WTC11 (cell line): ENCODE measurements around the gene GRB10. TPM values are rescaled to one million over a fixed set of nuclear protein-coding genes. Genes with fewer than 3 reads are reported as not detected.

Source experiments
- ATAC-seq: fragments of 200-7000 bp; cut with Tn5 transposase; 2 replicates; pipeline ENCODE4 v1.10.0; 2021; ENCODE audit warnings: mild to moderate bottlenecking, moderate library complexity
- CTCF ChIA-PET: fragments of 300-600 bp; sonication (Branson Sonifier 250); formaldehyde crosslinking; loops from one replicate; lab custom pipeline; 2021; ENCODE audit warnings: antibody characterized with exemption; lab: Charles Lee
- POLR2A ChIA-PET: fragments of 350-600 bp; sonication (Branson Sonifier 250); formaldehyde crosslinking; loops from one replicate; lab custom pipeline; 2021; ENCODE audit warnings: antibody characterized with exemption; lab: Charles Lee
- DNase-seq: peaks from one replicate; pipeline ENCODE4 v3.0.0; 2021; ENCODE audit warnings: low spot score
- H3K27ac Mint-ChIP-seq: 2 replicates; pipeline ENCODE4 v1.8.0; 2021; ENCODE audit warnings: mixed read lengths
- H3K27me3 Mint-ChIP-seq: 2 replicates; pipeline ENCODE4 v1.8.0; 2021; ENCODE audit warnings: low read depth, mild to moderate bottlenecking, moderate library complexity, mixed read lengths
- H3K36me3 Mint-ChIP-seq: 2 replicates; pipeline ENCODE4 v1.8.0; 2021; ENCODE audit warnings: mixed read lengths
- H3K4me1 Mint-ChIP-seq: 2 replicates; pipeline ENCODE4 v1.8.0; 2022; ENCODE audit warnings: mixed read lengths
- H3K4me3 Mint-ChIP-seq: 2 replicates; pipeline ENCODE4 v1.8.0; 2021; ENCODE audit warnings: mild to moderate bottlenecking, moderate library complexity, mixed read lengths
- H3K9me3 Mint-ChIP-seq: 2 replicates; pipeline ENCODE4 v1.8.0; 2021; ENCODE audit warnings: mixed read lengths
- ATF6 ChIP-seq: sonication (generic); formaldehyde crosslinking; IDR thresholded peaks from 2 replicates; pipeline ENCODE4 v1.8.1; 2023; ENCODE audit warnings: mild to moderate bottlenecking, missing genetic modification reagents
- E2F1 ChIP-seq: sonication (generic); formaldehyde crosslinking; IDR thresholded peaks from 2 replicates; pipeline ENCODE4 v1.8.0; 2022; ENCODE audit warnings: mild to moderate bottlenecking, missing genetic modification reagents
- HMGA2 ChIP-seq: fragments of 250-450 bp; sonication (Bioruptor Pico); IDR thresholded peaks from 2 replicates; pipeline ENCODE4 v1.4.0; 2021; ENCODE audit warnings: mild to moderate bottlenecking, moderate library complexity
- JUN ChIP-seq: sonication (generic); formaldehyde crosslinking; IDR thresholded peaks from 2 replicates; pipeline ENCODE4 v1.8.0; 2023; ENCODE audit warnings: mild to moderate bottlenecking, missing genetic modification reagents
- MLX ChIP-seq: sonication (generic); formaldehyde crosslinking; IDR thresholded peaks from 2 replicates; pipeline ENCODE4 v1.8.1; 2023; ENCODE audit warnings: mild to moderate bottlenecking, missing genetic modification reagents, moderate library complexity
- PREB ChIP-seq: sonication (generic); formaldehyde crosslinking; IDR thresholded peaks from 2 replicates; pipeline ENCODE4 v1.8.1; 2022; ENCODE audit warnings: mild to moderate bottlenecking, missing genetic modification reagents, moderate library complexity, borderline replicate concordance
- RORB ChIP-seq: fragments of 250-450 bp; sonication (Bioruptor Pico); IDR thresholded peaks from 2 replicates; pipeline ENCODE4 v1.9.0; 2021; ENCODE audit warnings: mild to moderate bottlenecking
- USF1 ChIP-seq: sonication (generic); formaldehyde crosslinking; IDR thresholded peaks from 2 replicates; pipeline ENCODE4 v1.8.0; 2022; ENCODE audit warnings: mild to moderate bottlenecking, missing genetic modification reagents
- ZBTB21 ChIP-seq: sonication (generic); formaldehyde crosslinking; IDR thresholded peaks from 2 replicates; pipeline ENCODE4 v1.8.1; 2023; ENCODE audit warnings: mild to moderate bottlenecking, missing genetic modification reagents, borderline replicate concordance
- ZNF121 ChIP-seq: sonication (generic); formaldehyde crosslinking; IDR thresholded peaks from 2 replicates; pipeline ENCODE4 v1.8.0; 2023; ENCODE audit warnings: missing genetic modification reagents
- ZNF416 ChIP-seq: fragments of 250-450 bp; sonication (Bioruptor Pico); IDR thresholded peaks from 2 replicates; pipeline ENCODE4 v1.9.0; 2021; ENCODE audit warnings: mild to moderate bottlenecking, inconsistent platforms
- ZNF512 ChIP-seq: sonication (generic); formaldehyde crosslinking; IDR thresholded peaks from 2 replicates; pipeline ENCODE4 v1.8.1; 2022; ENCODE audit warnings: missing genetic modification reagents, borderline replicate concordance
- ZSCAN18 ChIP-seq: fragments of 250-450 bp; sonication (Bioruptor Pico); IDR thresholded peaks from 2 replicates; pipeline ENCODE4 v2.1.2; 2022; ENCODE audit warnings: mild to moderate bottlenecking, moderate library complexity
- total RNA-seq: library from RNA; stranded (reverse); gene quantifications from 3 replicates; pipeline ENCODE4 v1.2.3, GENCODE V29; 2021

The GRB10 gene
- total RNA-seq, 1 experiment from 2014 or later, result 103 TPM

- H3K9me3 Mint-ChIP-seq, result no peaks in the 10 kb centered on the region
- H3K4me3 Mint-ChIP-seq, result no peak overlapping the region
- TF ChIP-seq ATF6 (no peak), ZNF416 (CRISPR knock-in tag) (no peak), MLX (CRISPR knock-in tag) (no peak), ZNF121 (CRISPR knock-in tag) (no peak), RORB (CRISPR knock-in tag) (no peak)
- ChIA-PET CTCF (no interaction called here), POLR2A (no interaction called here)
- H3K4me1 Mint-ChIP-seq, result no peaks in the 10 kb centered on the region
- DNase-seq (no peak), ATAC-seq (no peak)
- H3K36me3 Mint-ChIP-seq, result peaks cover 43% of the 10 kb centered on the region
- H3K27me3 Mint-ChIP-seq, result no peaks in the 10 kb centered on the region
- H3K27ac Mint-ChIP-seq, result no peak overlapping the region
These were observed 172.0 kb downstream of the GRB10 start for GRCh38 chr7:50610521-50611277.

- ATAC-seq, result no peak
- POLR2A ChIA-PET, result no interaction called here
- H3K27me3 Mint-ChIP-seq, result no peaks in the 10 kb centered on the region
- CTCF ChIA-PET, result interaction anchor here (0.7 to 1.4 kb wide), 2 partner anchors 24 to 140 kb away, joined by 3 to 6 read pairs; no protein-coding TSS in a partner anchor
- no peak for DNase-seq
- no peaks in the 10 kb centered on the region for H3K9me3 Mint-ChIP-seq
- H3K36me3 Mint-ChIP-seq, result peaks cover 34% of the 10 kb centered on the region
- no peak overlapping the region for H3K27ac Mint-ChIP-seq
- peaks cover 1% of the 10 kb centered on the region for H3K4me1 Mint-ChIP-seq
- TF ChIP-seq JUN (no peak), PREB (CRISPR knock-in tag) (no peak), HMGA2 (no peak), USF1 (CRISPR knock-in tag) (no peak), ZSCAN18 (no peak), E2F1 (CRISPR knock-in tag) (no peak), ATF6 (no peak), ZNF512 (CRISPR knock-in tag) (no peak), ZBTB21 (CRISPR knock-in tag) (no peak)
- H3K4me3 Mint-ChIP-seq, result no peak overlapping the region
These were observed 174.3 kb downstream of the GRB10 start for GRCh38 chr7:50608196-50608906.
